ENCODE data around the gene RACGAP1. TPM values are rescaled to one million over a fixed set of nuclear protein-coding genes. Genes with fewer than 3 reads are reported as not detected.

RACGAP1 gene
- total and polyA plus RNA-seq, 2 donors from 2014 or later: 5.0 to 7.7 TPM

GRCh38 chr12:49939707-49940106 lies 85.6 kb downstream of the RACGAP1 start:
- no peak overlapping the region for H3K27ac ChIP-seq (ENCODE audit: low read depth in 2 of 2, low read length in 2 of 2)
- DNase-seq: no peak
- no peaks in the 10 kb centered on the region for H3K9me3 ChIP-seq (ENCODE audit: control insufficient read depth in 2 of 3, insufficient read depth in 1 of 3, low read length in 3 of 3)
- H3K4me3 ChIP-seq (ENCODE audit: low read length in 3 of 3): no peak overlapping the region
- intact Hi-C loops (cut with DNase I): no loop called here
- no peaks in the 10 kb centered on the region for H3K27me3 ChIP-seq (ENCODE audit: control insufficient read depth, insufficient read depth, low read length)
- no peaks in the 10 kb centered on the region for H3K4me1 ChIP-seq (ENCODE audit: control insufficient read depth in 2 of 3, insufficient read depth in 2 of 3, low read depth in 1 of 3, low read length in 3 of 3)
- no peak overlapping the region for H3K9ac ChIP-seq (ENCODE audit: low read length in 3 of 3)
- no peak for TF ChIP-seq CTCF (IDR thresholded peaks at IDR 0.05; ENCODE audit: borderline replicate concordance, extremely low read depth, insufficient read depth)
- FAIRE-seq: no peak
- H3K36me3 ChIP-seq (ENCODE audit: control insufficient read depth in 2 of 3, insufficient read depth in 3 of 3, low read length in 3 of 3): no peaks in the 10 kb centered on the region

GRCh38 chr12:49939307-49939706 lies 86.0 kb downstream of the RACGAP1 start:
- DNase-seq: peak in 1 of 5 donors; percentile 16
- no peaks in the 10 kb centered on the region for H3K9me3 ChIP-seq (ENCODE audit: control insufficient read depth in 2 of 3, insufficient read depth in 1 of 3, low read length in 3 of 3)
- H3K9ac ChIP-seq (ENCODE audit: low read length in 3 of 3): no peak overlapping the region
- H3K27ac ChIP-seq (ENCODE audit: low read depth in 2 of 2, low read length in 2 of 2): no peak overlapping the region
- H3K27me3 ChIP-seq (ENCODE audit: control insufficient read depth, insufficient read depth, low read length): no peaks in the 10 kb centered on the region
- H3K36me3 ChIP-seq (ENCODE audit: control insufficient read depth in 2 of 3, insufficient read depth in 3 of 3, low read length in 3 of 3): no peaks in the 10 kb centered on the region
- intact Hi-C loops (cut with DNase I): no loop called here
- TF ChIP-seq CTCF (IDR thresholded peaks at IDR 0.05; ENCODE audit: borderline replicate concordance, extremely low read depth, insufficient read depth): no peak
- FAIRE-seq: no peak
- no peaks in the 10 kb centered on the region for H3K4me1 ChIP-seq (ENCODE audit: control insufficient read depth in 2 of 3, insufficient read depth in 2 of 3, low read depth in 1 of 3, low read length in 3 of 3)
- H3K4me3 ChIP-seq (ENCODE audit: low read length in 3 of 3): no peak overlapping the region

Other genes with a start within 250 kb of the RACGAP1 start
- gene NCKAP5L, start 197.1 kb downstream of the RACGAP1 start, total RNA-seq: 20.6 TPM
- 7.2 TPM for gene NCKAP5L, start 197.1 kb downstream of the RACGAP1 start, polyA plus RNA-seq (ENCODE audit: insufficient read depth, low read depth, low replicate concordance)
- gene BCDIN3D, start 182.4 kb downstream of the RACGAP1 start, total RNA-seq: 5.1 TPM
- gene BCDIN3D, start 182.4 kb downstream of the RACGAP1 start, polyA plus RNA-seq (ENCODE audit: insufficient read depth, low read depth, low replicate concordance): 4.6 TPM
- 5.5 TPM for gene FAIM2, start 121.6 kb downstream of the RACGAP1 start, total RNA-seq
- gene FAIM2, start 121.6 kb downstream of the RACGAP1 start, polyA plus RNA-seq (ENCODE audit: insufficient read depth, low read depth, low replicate concordance): 1.3 TPM
- 122 TPM for gene AQP2, start 74.8 kb downstream of the RACGAP1 start, total RNA-seq
- 666 TPM for gene AQP2, start 74.8 kb downstream of the RACGAP1 start, polyA plus RNA-seq (ENCODE audit: insufficient read depth, low read depth, low replicate concordance)
- gene AQP5, start 63.6 kb downstream of the RACGAP1 start, total RNA-seq: 0.91 TPM
- gene AQP5, start 63.6 kb downstream of the RACGAP1 start, polyA plus RNA-seq (ENCODE audit: insufficient read depth, low read depth, low replicate concordance): 0.99 TPM
- 12.0 TPM for gene AQP6, start 52.5 kb downstream of the RACGAP1 start, total RNA-seq
- gene AQP6, start 52.5 kb downstream of the RACGAP1 start, polyA plus RNA-seq (ENCODE audit: insufficient read depth, low read depth, low replicate concordance): 74.1 TPM
- gene ASIC1, start 32.1 kb upstream of the RACGAP1 start, total RNA-seq: 1.6 TPM
- 0.99 TPM for gene ASIC1, start 32.1 kb upstream of the RACGAP1 start, polyA plus RNA-seq (ENCODE audit: insufficient read depth, low read depth, low replicate concordance)
- gene SMARCD1, start 59.8 kb upstream of the RACGAP1 start, total RNA-seq: 51.1 TPM
- 21.9 TPM for gene SMARCD1, start 59.8 kb upstream of the RACGAP1 start, polyA plus RNA-seq (ENCODE audit: insufficient read depth, low read depth, low replicate concordance)
- 15.1 TPM for gene GPD1, start 78.5 kb upstream of the RACGAP1 start, total RNA-seq
- 139 TPM for gene GPD1, start 78.5 kb upstream of the RACGAP1 start, polyA plus RNA-seq (ENCODE audit: insufficient read depth, low read depth, low replicate concordance)
- gene COX14, start 86.7 kb upstream of the RACGAP1 start, total RNA-seq: 68.2 TPM
- gene COX14, start 86.7 kb upstream of the RACGAP1 start, polyA plus RNA-seq (ENCODE audit: insufficient read depth, low read depth, low replicate concordance): 242 TPM
- gene CERS5, start 141.9 kb upstream of the RACGAP1 start, total RNA-seq: 52.1 TPM
- 40.2 TPM for gene CERS5, start 141.9 kb upstream of the RACGAP1 start, polyA plus RNA-seq (ENCODE audit: insufficient read depth, low read depth, low replicate concordance)

All from kidney (tissue), 14 donors.